ENCODE data around the gene MYO10. TPM values are rescaled to one million over a fixed set of nuclear protein-coding genes. Genes with fewer than 3 reads are reported as not detected.
"Not testable (repeated sequence)": the region's sequence is repeated elsewhere in the genome, so short reads cannot be mapped to it uniquely, and the experiment has no call there.

Gene MYO10
- total RNA-seq, 1 experiment from 2014 or later: 44.0 TPM

DNA sequence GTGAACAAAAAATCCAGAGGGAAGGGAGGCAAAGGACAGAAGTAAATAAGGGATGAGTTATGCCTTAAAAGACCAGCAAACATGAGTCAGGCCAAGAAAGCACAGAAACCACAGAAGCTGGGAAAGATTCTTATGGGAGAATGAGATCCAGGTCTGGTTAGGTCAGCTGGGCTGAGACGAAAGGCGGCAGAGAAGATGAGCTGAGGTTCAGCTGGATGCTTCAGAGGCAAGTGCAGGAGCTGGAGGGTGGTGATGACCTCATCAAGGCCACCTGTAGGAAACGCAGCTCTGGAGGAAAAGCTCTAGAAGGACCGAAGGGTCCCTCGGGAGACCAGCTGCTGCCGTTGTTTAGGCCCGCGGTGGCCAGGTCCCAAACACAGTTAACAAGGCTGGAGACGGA lies 152.0 kb downstream of the MYO10 start:
- in situ Hi-C loops (cut with HindIII; ENCODE audit: low pct_unique_long_range_greater_than_20kb, low sequenced_read_pairs): no loop called here
- no peak for DNase-seq (ENCODE audit: low read depth)

DNA sequence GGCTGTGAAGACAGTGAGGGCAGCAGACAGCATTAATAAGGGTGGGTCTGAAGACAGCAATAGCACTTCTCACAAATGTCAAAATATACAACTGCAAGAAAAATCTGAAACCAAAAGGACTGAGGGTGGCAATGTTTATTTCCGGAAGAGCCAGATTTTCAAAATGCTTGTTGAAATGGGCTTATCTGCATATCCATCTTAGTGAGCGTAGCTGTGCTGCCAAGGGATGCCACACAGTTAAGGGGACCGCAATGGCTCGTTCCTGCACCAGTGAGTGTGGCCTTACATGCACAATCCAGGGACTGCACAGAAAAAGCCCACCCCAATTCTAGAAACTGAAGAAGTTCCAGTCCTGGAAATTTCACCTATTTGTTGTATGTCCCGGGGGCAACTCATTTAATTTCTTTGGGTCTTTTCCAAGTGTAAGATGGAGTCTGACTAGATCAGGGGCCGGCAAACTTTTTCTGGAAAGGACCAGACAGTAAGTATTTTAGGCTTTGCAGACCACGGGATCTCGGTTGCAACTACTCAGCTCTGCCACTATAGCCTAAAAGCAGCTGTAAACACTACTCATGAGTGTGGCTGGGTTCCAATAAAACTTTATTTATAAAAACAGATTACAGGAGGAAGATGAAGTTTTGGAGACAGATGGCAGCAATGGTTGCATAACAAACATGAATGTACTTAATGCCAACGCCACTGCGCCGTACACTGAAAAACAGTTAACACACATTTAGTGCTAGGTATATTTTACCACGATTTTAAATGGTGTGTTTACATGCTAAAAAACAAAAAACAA lies 154.1 kb downstream of the MYO10 start:
- in situ Hi-C loops (cut with HindIII; ENCODE audit: low pct_unique_long_range_greater_than_20kb, low sequenced_read_pairs): no loop called here
- DNase-seq (ENCODE audit: low read depth): no peak

DNA sequence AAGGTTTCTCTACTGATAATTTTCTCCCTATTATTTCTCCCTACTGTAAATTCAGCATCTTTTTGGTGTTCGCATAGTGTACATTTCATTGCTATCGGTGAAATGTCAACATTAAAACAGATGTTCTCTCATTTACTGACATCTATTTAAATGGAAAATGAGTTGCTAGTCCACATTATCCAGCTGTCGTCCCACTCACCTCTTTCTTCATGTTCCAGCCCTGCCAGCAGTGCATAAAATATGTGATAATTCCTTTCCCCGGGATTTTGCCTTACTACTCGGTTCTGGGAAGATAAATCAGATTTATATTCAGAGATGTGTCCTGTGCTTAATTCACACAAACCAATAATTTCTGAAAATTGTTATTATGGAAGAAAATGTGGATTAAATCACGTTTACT lies 155.8 kb downstream of the MYO10 start:
- DNase-seq (ENCODE audit: low read depth): no peak
- in situ Hi-C loops (cut with HindIII; ENCODE audit: low pct_unique_long_range_greater_than_20kb, low sequenced_read_pairs): no loop called here

DNA sequence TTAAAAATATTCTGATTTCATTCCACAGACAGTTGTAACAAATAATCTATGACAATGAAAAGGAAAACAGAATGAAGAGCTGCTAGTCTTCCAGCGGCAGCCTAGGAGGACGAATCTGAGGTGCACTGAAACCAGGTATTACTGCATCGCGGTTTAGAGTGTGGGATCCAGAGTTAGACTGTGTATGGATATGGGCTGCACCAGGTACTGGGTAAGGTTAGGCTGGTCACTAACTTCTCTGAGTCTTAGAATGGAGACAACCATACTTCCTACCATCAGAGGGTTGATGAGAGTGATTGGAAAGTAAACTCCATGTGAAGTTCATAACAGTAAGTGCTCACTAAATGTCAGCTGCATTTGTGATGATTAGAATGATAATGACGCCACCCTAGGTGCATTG lies 158.7 kb downstream of the MYO10 start:
- no peak for DNase-seq (ENCODE audit: low read depth)
- in situ Hi-C loops (cut with HindIII; ENCODE audit: low pct_unique_long_range_greater_than_20kb, low sequenced_read_pairs): no loop called here

DNA sequence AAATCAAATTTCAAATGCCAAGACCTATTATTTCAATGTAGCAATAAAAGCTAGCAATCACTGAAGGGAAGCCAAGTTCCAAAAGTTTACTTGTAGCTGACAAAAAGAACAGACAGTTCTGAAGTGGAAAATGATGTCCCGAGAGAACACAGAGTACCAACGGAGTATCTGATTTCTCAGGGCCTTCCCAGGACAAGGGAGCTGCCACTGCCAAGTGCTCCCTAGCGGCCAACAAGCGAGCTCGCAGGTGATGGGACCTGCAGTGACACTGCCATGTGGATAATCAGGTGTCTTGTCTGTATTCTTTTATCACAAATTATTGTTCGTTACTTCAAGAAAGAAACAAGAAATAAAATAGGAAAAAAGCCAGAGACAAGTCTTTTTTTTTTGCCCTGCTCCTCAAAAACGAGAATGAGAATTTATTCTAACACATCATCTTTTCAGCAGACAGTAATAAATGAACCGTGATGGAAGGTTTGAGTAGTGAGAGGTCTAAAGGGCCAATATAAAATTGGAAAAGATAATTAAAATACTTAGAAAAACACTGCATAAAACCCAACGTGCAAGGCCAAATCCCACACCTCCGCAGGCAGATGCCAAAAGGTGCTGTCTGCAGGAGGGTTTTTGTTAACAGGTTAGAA lies 159.4 kb downstream of the MYO10 start:
- no peak for DNase-seq (ENCODE audit: low read depth)
- in situ Hi-C loops (cut with HindIII; ENCODE audit: low pct_unique_long_range_greater_than_20kb, low sequenced_read_pairs): no loop called here

DNA sequence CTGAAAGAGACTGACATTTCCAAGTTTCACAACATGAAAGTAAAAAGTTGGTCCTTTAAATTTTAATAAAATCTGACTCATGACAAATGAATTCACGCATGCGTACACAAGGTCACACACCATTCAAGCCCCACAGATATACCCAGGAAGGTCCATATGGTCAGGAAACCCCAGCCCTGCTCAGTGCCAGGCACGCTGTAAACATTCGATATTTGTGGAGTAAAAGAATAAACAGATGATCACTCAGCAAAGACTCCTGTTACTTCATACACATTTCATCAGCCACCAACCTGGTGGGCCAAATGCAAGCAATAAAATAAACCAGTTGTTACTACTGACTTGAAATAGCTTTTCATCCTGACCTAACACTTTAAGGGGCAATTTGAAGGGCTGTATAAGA lies 161.3 kb downstream of the MYO10 start:
- DNase-seq (ENCODE audit: low read depth): no peak
- in situ Hi-C loops (cut with HindIII; ENCODE audit: low pct_unique_long_range_greater_than_20kb, low sequenced_read_pairs): no loop called here

DNA sequence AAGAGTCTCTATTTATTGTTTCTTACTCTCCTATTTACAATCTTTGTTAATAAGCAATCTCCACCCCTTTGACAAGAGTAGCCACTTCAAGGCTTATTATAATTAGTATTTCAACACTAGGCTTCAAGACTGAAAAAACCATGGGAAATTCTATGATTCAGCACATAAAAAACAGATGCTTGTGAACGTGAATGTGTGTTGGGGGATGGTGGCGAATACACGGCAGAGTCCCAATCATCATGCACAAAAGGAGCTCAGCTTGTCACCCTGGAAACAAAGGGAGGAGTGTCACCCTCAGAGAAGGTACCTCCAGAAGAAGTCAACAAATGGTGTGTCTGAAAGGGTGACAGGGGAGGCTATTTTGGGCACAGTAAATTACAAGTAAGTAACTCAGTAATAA lies 162.1 kb downstream of the MYO10 start:
- DNase-seq (ENCODE audit: low read depth): peak; percentile 26
- in situ Hi-C loops (cut with HindIII; ENCODE audit: low pct_unique_long_range_greater_than_20kb, low sequenced_read_pairs): no loop called here

DNA sequence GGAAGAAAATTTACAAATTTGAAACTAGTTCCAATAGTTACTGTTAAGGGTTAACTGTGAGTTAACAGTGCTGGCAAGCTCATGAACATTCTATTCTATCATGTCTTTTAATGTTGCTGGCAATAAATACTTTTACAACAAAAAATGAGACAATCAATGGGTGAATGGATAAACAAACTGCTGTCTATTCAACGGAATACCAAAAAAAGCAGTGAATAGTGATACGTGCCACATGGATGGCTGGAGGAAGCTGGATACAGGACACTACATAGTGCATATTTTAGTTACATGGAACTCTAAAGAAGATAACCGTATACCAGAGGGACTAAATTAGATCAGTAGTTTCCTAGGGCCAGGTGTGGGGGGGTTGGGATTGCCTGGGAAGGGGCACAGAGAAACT lies 163.5 kb downstream of the MYO10 start:
- no peak for DNase-seq (ENCODE audit: low read depth)
- in situ Hi-C loops (cut with HindIII; ENCODE audit: low pct_unique_long_range_greater_than_20kb, low sequenced_read_pairs): no loop called here

DNA sequence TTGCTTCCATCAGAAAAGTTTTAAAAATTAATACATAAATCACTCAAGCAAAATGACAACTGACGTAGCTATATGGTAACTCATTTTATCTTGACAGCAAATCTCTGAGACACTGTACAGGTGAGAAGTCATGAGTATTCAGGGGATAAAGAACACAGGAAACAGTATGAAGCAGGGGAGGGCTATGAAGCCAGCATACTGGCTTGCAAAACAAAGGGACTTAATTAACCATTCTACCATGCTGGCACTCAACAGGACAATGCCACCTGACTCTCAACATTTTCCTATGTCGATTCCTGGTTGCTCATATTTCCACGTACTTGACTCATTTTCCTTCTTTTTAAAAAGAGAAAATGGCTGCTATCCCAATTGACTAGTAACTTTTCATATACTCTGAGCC lies 167.9 kb downstream of the MYO10 start:
- DNase-seq (ENCODE audit: low read depth): no peak
- in situ Hi-C loops (cut with HindIII; ENCODE audit: low pct_unique_long_range_greater_than_20kb, low sequenced_read_pairs): no loop called here

DNA sequence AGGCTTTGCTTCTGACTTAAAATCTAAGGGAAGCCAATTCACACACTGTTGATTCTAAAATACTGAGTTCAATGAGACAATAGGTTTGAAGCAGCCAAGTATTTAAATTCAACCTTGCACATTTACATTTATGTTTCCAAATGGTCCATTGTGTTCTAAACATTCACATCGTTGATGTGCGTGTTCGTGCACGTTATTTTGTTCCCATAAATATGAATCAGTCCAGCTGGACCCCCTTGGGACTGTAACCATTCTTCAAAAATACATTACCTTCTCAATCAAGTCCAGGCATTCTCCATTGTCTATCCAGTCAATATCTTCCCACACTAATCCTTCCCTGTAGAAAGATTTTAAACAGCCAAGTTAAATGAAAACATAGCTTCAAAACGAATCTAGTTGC lies 172.9 kb downstream of the MYO10 start:
- DNase-seq (ENCODE audit: low read depth): no peak
- in situ Hi-C loops (cut with HindIII; ENCODE audit: low pct_unique_long_range_greater_than_20kb, low sequenced_read_pairs): no loop called here

DNA sequence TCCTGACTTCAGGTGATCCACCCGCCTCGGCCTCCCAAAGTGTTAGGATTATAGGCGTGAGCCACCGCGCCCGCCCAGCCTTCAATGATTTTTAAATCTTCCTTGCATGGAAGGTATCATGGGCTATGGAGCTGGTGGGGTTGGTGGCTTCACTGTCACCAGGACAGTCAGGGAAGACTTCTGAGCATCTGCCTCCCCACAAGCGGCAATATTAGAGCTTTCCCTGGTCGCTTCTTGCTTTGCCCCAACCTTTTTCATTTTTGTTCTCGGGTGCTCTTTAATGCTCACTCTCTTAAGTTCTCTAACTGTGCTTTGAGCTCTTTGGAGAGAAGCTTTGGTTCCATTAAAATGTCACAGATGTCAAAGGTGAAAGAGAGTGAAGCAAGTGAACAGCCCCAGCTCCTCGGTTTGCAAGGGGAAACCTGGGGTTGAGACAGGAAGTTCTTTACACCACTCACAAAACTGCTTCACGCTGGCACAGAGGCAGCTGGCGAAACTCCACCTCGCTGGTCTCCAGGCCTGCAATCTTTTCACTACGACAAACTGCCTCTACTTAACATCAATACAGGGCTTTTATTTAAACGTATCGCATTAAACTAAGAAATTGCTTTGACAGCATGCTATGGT lies 176.8 kb downstream of the MYO10 start:
- no peak for DNase-seq (ENCODE audit: low read depth)
- in situ Hi-C loops (cut with HindIII; ENCODE audit: low pct_unique_long_range_greater_than_20kb, low sequenced_read_pairs): no loop called here

DNA sequence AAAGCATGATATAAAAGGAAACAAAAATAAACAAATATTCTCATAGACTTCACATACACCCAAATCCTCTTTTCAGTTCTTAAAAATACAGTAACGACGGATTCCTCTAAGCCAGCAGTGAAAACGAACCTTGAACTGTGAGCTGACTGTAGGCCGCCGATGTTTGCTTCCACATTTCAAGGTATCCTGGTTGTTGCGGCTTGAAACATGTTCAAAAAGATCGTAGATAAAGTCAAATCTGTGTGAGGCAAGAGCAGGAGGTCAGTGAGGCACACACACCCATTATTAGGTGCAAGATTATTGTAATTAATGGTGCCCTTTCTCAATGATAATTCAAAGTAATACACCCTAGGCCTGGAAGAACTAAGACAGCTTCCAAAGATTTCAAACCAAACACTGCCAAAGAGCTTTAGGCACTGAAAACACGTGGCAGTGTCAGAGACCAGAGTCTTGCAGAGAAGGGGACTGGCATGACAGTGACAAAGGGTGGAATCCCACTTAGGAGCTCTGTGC lies 178.0 kb downstream of the MYO10 start:
- no peak for DNase-seq (ENCODE audit: low read depth)
- in situ Hi-C loops (cut with HindIII; ENCODE audit: low pct_unique_long_range_greater_than_20kb, low sequenced_read_pairs): no loop called here

DNA sequence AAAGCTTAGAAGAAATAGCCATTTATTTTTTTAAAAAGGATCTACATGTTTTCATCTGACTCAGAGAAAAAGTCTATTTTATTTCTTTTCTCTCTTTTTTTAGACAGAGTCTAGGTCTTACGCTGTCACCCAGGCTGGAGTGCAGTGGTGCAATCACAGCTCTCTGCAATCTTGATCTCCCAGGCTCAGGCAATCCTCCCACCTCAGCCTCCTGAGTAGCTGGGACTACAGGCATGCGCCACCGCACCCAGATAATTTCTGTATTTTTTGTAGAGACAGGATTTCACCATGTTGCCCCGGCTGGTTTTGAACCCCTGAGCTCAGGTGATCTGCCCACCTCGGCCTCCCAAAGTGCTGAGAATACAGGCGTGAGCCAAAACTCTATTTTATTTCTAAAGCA lies 178.5 kb downstream of the MYO10 start:
- in situ Hi-C loops (cut with HindIII; ENCODE audit: low pct_unique_long_range_greater_than_20kb, low sequenced_read_pairs): not testable (repeated sequence)

DNA sequence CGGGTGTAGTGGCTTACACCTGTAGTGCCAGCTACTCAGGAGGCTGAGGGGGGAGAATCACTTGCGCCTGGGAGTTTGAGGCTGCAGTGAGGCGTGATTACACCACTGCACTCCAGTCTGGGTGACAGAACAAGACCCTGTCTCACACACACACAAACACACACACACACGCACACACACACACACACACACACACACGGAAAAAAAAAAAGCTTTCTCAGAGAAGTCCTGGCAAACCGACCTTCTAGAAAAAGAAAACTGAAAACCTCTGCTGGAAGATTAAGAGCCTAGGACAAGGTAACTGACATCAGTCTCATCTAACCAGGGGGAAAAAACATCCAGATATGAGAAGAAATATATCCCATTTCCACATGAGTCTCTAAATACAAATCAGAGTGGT lies 178.9 kb downstream of the MYO10 start:
- in situ Hi-C loops (cut with HindIII; ENCODE audit: low pct_unique_long_range_greater_than_20kb, low sequenced_read_pairs): no loop called here
- DNase-seq (ENCODE audit: low read depth): no peak

More for the DNA sequence above, 178.5 kb downstream of the MYO10 start:
- not testable (repeated sequence) for DNase-seq (ENCODE audit: low read depth)

DNA sequence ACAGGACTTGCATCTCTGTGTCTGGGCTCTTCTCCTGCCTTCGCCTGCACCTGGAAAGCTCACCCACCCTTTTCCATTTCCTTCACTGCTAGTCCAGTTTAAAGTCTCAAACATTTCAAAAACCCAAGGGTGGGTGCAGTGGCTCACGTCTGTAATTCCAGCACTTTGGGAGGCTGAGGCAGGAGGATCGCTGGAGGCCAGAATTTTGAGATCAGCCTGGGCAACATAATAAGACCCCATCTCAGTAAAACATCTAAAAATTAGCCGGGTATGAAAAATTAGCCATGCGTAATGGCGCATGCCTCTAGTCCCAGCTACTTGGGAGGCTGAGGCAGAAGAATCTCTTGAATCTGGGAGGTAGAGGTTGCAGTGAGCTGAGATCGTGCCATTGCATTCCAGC lies 179.4 kb downstream of the MYO10 start:
- in situ Hi-C loops (cut with HindIII; ENCODE audit: low pct_unique_long_range_greater_than_20kb, low sequenced_read_pairs): no loop called here
- no peak for DNase-seq (ENCODE audit: low read depth)

DNA sequence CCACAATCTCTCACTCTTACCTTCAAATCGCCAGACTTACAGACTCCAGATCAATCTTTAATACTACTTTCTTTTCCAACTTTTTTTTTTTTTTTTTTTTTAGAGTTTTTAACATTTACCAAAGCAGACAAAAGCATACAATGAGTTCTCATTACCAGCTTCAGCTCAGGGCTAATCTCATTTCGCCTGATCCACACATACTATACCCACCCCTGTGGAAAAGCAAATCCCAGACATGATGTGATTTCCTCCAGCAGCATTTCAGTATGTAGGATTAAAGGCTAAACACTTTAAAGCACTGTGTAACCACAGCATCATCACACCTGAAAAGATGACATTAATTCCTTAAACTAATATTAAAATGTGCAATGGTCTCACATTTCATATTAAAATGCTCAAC lies 180.4 kb downstream of the MYO10 start:
- DNase-seq (ENCODE audit: low read depth): no peak
- in situ Hi-C loops (cut with HindIII; ENCODE audit: low pct_unique_long_range_greater_than_20kb, low sequenced_read_pairs): no loop called here

DNA sequence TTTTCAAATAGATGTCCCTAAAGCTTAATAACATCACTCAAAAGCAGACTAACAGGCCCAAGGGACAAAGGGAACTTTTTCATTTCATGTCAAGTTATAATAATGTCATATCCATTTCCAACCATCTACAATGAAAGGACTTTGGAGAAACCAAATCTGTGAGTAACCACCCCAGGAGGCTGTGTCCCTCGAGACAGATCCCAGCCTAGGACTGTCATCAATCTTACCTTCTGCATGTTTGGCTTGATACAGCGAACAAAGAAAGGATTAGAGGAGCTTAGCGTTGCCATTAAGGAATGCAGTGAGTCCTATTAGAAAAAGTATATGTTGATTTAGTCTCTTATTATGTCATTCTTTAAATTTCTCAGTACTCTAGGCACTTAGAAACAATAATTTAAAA lies 181.5 kb downstream of the MYO10 start:
- in situ Hi-C loops (cut with HindIII; ENCODE audit: low pct_unique_long_range_greater_than_20kb, low sequenced_read_pairs): no loop called here
- DNase-seq (ENCODE audit: low read depth): no peak

DNA sequence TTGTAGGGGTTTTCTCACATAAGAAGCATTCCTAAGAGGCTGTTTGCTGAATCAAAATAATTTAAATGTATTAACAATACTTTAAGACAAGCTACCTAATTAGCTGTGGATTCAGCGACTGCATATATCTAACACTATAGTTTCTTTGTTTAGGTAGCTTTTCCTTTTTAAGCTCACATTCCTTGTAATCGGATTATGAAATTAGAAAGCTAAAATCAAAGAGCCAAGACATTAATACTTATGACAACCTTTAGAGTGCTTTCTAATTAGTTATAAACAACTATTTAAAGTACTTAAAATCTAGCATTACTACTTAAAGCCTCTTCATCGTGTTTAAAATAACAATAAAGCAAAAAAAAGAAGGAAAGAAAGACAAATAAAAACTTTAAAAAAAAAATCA lies 182.0 kb downstream of the MYO10 start:
- no peak for DNase-seq (ENCODE audit: low read depth)
- in situ Hi-C loops (cut with HindIII; ENCODE audit: low pct_unique_long_range_greater_than_20kb, low sequenced_read_pairs): no loop called here

DNA sequence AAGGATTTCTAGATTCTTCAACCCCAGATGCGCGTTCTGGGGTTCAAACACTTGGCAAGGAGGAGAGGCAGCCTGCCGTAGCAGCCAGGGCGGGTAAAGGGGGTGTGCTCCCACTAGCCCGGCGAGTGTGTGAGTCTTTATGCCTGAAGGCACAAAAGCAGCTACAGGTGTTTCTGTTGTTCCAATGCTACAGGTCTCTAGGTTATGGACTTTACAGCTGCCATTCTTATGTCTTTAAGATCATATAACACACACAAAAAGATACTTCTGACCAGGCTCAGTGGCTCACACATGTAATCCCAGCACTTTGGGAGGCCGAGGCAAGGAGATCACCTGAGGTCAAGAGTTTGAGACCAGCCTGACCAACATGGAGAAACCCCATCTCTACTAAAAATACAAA lies 185.6 kb downstream of the MYO10 start:
- in situ Hi-C loops (cut with HindIII; ENCODE audit: low pct_unique_long_range_greater_than_20kb, low sequenced_read_pairs): no loop called here
- no peak for DNase-seq (ENCODE audit: low read depth)
